MM.1S (cell line): ENCODE data around the gene IFNG.

Experiments used
- DNase-seq: peaks from one replicate; pipeline ENCODE4 v3.0.0-alpha.2; 2015
- H2AFZ ChIP-seq: fragments of 300-600 bp; sonication (generic); 2 replicates; pipeline ENCODE4 v1.6.0; 2016; ENCODE audit warnings: antibody characterized with exemption, low read length
- H3F3A ChIP-seq: fragments of 300-600 bp; sonication (generic); 2 replicates; pipeline ENCODE4 v1.6.1; 2016; ENCODE audit warnings: mild to moderate bottlenecking, antibody characterized with exemption, low read length, moderate library complexity, mixed read lengths; ENCODE audit not compliant: insufficient read depth
- H3K27ac ChIP-seq: fragments of 300-600 bp; sonication (generic); 2 replicates; pipeline ENCODE4 v1.5.1; 2016; ENCODE audit warnings: mild to moderate bottlenecking, low read length
- H3K27me3 ChIP-seq: fragments of 300-600 bp; sonication (generic); replicated peaks from 2 replicates; pipeline ENCODE4 v1.6.0; 2016; ENCODE audit warnings: low read length; ENCODE audit not compliant: insufficient read depth
- H3K36me3 ChIP-seq: fragments of 300-600 bp; sonication (generic); replicated peaks from 2 replicates; pipeline ENCODE4 v1.6.1; 2016; ENCODE audit warnings: mild to moderate bottlenecking, low read length, mixed read lengths; ENCODE audit not compliant: insufficient read depth
- H3K4me1 ChIP-seq: fragments of 300-600 bp; sonication (generic); 2 replicates; pipeline ENCODE4 v1.6.1; 2016; ENCODE audit warnings: low read length, mixed read lengths
- H3K4me2 ChIP-seq: fragments of 300-600 bp; sonication (generic); 2 replicates; pipeline ENCODE4 v1.6.0; 2016; ENCODE audit warnings: low read depth, low read length
- H3K4me3 ChIP-seq: fragments of 300-600 bp; sonication (generic); 2 replicates; pipeline ENCODE4 v1.5.1; 2016; ENCODE audit warnings: low read length, mixed read lengths
- H3K79me2 ChIP-seq: fragments of 300-600 bp; sonication (generic); 2 replicates; pipeline ENCODE4 v1.6.1; 2016; ENCODE audit warnings: mixed run types, low read length, mixed read lengths
- H3K9ac ChIP-seq: fragments of 300-600 bp; sonication (generic); 2 replicates; pipeline ENCODE4 v1.6.1; 2016; ENCODE audit warnings: low read length, mixed read lengths
- H3K9me2 ChIP-seq: fragments of 300-600 bp; sonication (generic); replicated peaks from 2 replicates; pipeline ENCODE4 v1.6.1; 2016; ENCODE audit warnings: mild to moderate bottlenecking, low read length, mixed read lengths; ENCODE audit not compliant: insufficient read depth
- H3K9me3 ChIP-seq: fragments of 300-600 bp; sonication (generic); replicated peaks from 2 replicates; pipeline ENCODE4 v1.6.1; 2016; ENCODE audit warnings: mild to moderate bottlenecking, low read length, mixed read lengths; ENCODE audit not compliant: insufficient read depth
- H4K20me1 ChIP-seq: fragments of 300-600 bp; sonication (generic); 2 replicates; pipeline ENCODE4 v1.6.1; 2016; ENCODE audit warnings: mild to moderate bottlenecking, low read length, moderate library complexity, mixed read lengths; ENCODE audit not compliant: insufficient read depth
- EZH2 ChIP-seq: fragments of 300-600 bp; sonication (generic); optimal IDR thresholded peaks from 2 replicates; pipeline ENCODE3; 2017; ENCODE audit warnings: low read depth, mild to moderate bottlenecking, antibody characterized with exemption, low read length, mixed read lengths
- EZH2phosphoT487 ChIP-seq: fragments of 300-600 bp; sonication (generic); IDR thresholded peaks from 2 replicates; pipeline ENCODE4 v1.6.1; 2018; ENCODE audit warnings: antibody characterized with exemption, low read length
- TF ChIP-seq, protein P1 (sequence below): fragments of 300-600 bp; sonication (generic); IDR thresholded peaks from 2 replicates; pipeline ENCODE4 v1.5.1; 2016; ENCODE audit warnings: antibody characterized with exemption, low read length, mixed read lengths

IFNG gene

DNA sequence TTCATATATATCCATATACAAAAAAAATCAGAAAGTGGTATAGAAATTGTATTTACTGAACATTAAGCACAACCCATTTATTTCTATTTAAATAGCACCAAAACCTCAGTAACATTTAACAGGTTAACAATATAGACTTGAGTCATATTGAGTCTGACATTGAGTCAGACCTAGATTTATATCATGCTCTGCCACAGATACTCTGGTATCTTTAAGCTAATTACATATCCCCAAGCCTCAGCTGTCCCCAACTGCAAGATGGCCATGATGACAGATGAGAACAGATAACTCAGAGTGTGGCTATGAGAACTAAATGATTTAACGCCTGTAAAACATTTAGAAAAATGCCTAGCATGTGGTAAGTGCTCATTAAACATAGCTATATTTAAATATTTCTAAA, 40.3 kb downstream of the IFNG start:
- no peak for TF ChIP-seq EZH2phosphoT487
- TF ChIP-seq EZH2: no peak
- TF ChIP-seq, protein P1, sequence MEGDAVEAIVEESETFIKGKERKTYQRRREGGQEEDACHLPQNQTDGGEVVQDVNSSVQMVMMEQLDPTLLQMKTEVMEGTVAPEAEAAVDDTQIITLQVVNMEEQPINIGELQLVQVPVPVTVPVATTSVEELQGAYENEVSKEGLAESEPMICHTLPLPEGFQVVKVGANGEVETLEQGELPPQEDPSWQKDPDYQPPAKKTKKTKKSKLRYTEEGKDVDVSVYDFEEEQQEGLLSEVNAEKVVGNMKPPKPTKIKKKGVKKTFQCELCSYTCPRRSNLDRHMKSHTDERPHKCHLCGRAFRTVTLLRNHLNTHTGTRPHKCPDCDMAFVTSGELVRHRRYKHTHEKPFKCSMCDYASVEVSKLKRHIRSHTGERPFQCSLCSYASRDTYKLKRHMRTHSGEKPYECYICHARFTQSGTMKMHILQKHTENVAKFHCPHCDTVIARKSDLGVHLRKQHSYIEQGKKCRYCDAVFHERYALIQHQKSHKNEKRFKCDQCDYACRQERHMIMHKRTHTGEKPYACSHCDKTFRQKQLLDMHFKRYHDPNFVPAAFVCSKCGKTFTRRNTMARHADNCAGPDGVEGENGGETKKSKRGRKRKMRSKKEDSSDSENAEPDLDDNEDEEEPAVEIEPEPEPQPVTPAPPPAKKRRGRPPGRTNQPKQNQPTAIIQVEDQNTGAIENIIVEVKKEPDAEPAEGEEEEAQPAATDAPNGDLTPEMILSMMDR: no peak
- DNase-seq: no peak
- no peaks in the 10 kb centered on the region for H3K27me3 ChIP-seq
- no peak overlapping the region for H2AFZ ChIP-seq
- H3K4me3 ChIP-seq: no peak overlapping the region
- no peaks in the 10 kb centered on the region for H3K9me2 ChIP-seq
- no peaks in the 10 kb centered on the region; the same call in 1 of the 2 replicates for H3F3A ChIP-seq
- H3K4me1 ChIP-seq: peaks cover 21% of the 10 kb centered on the region
- no peak overlapping the region for H3K9ac ChIP-seq
- no peaks in the 10 kb centered on the region for H3K36me3 ChIP-seq
- H4K20me1 ChIP-seq: no peaks in the 10 kb centered on the region
- no peak overlapping the region for H3K4me2 ChIP-seq
- no peak overlapping the region for H3K27ac ChIP-seq
- H3K9me3 ChIP-seq: no peaks in the 10 kb centered on the region
- no peaks in the 10 kb centered on the region for H3K79me2 ChIP-seq

- no peak overlapping the region for H2AFZ ChIP-seq
- no peaks in the 10 kb centered on the region for H3K79me2 ChIP-seq
- no peaks in the 10 kb centered on the region for H3K36me3 ChIP-seq
- TF ChIP-seq EZH2 (no peak), EZH2phosphoT487 (no peak)
- TF ChIP-seq, protein P1: no peak
- no peak for DNase-seq
- H4K20me1 ChIP-seq: no peaks in the 10 kb centered on the region
- H3K4me1 ChIP-seq: peaks cover 20% of the 10 kb centered on the region
- H3K9me3 ChIP-seq: no peaks in the 10 kb centered on the region
- H3K9ac ChIP-seq: no peak overlapping the region
- no peaks in the 10 kb centered on the region for H3K27me3 ChIP-seq
- H3K4me2 ChIP-seq: no peak overlapping the region
- H3K4me3 ChIP-seq: no peak overlapping the region
- H3F3A ChIP-seq: no peaks in the 10 kb centered on the region; the same call in 1 of the 2 replicates
- H3K9me2 ChIP-seq: no peaks in the 10 kb centered on the region
- no peak overlapping the region for H3K27ac ChIP-seq
Measured at GRCh38 chr12:68118096-68118755, 41.3 kb downstream of the IFNG start.

GRCh38 chr12:68117661-68118060, 41.9 kb downstream of the IFNG start:
- no peaks in the 10 kb centered on the region for H3K79me2 ChIP-seq
- H3K27ac ChIP-seq: no peak overlapping the region
- TF ChIP-seq EZH2phosphoT487 (no peak), EZH2 (no peak)
- TF ChIP-seq, protein P1: no peak
- no peaks in the 10 kb centered on the region for H3K9me2 ChIP-seq
- no peak overlapping the region for H3K9ac ChIP-seq
- H2AFZ ChIP-seq: no peak overlapping the region
- no peaks in the 10 kb centered on the region for H3K9me3 ChIP-seq
- no peaks in the 10 kb centered on the region for H3K27me3 ChIP-seq
- H3K4me2 ChIP-seq: no peak overlapping the region
- H4K20me1 ChIP-seq: no peaks in the 10 kb centered on the region
- no peaks in the 10 kb centered on the region; the same call in 1 of the 2 replicates for H3F3A ChIP-seq
- H3K4me1 ChIP-seq: peaks cover 14% of the 10 kb centered on the region
- no peak overlapping the region for H3K4me3 ChIP-seq
- H3K36me3 ChIP-seq: no peaks in the 10 kb centered on the region
- DNase-seq: no peak
